Epidermal melanocyte (primary cell): ENCODE data around the gene MMRN2.

ENCODE experiments used
- DNase-seq: peaks from one replicate; pipeline ENCODE4 v3.0.0; 2011; ENCODE audit warnings: low spot score; ENCODE audit not compliant: insufficient read length

MMRN2 gene

GRCh38 chr10:86969421-86970041, 12.1 kb upstream of the MMRN2 start:
- DNase-seq = no peak

- DNase-seq = no peak
Measured at GRCh38 chr10:86968994-86969355, 11.6 kb upstream of the MMRN2 start.

- no peak for DNase-seq
Measured at GRCh38 chr10:86968271-86968993, 11.0 kb upstream of the MMRN2 start, which contains the start of gene ADIRF. Gene ADIRF (plus strand): TSS chr10:86968482. CDS start chr10:86968545, 63 bp downstream.

- no peak for DNase-seq
Measured at GRCh38 chr10:86967481-86967941, 10.1 kb upstream of the MMRN2 start.

- DNase-seq = no peak
Measured at GRCh38 chr10:86965986-86966654, 8.7 kb upstream of the MMRN2 start.

- no peak for DNase-seq
Measured at GRCh38 chr10:86964847-86965190, 7.4 kb upstream of the MMRN2 start.

GRCh38 chr10:86964061-86964846, 6.8 kb upstream of the MMRN2 start:
- DNase-seq = no peak

GRCh38 chr10:86963341-86963919, 6.0 kb upstream of the MMRN2 start:
- DNase-seq = no peak

GRCh38 chr10:86962981-86963310, 5.5 kb upstream of the MMRN2 start:
- DNase-seq = no peak

GRCh38 chr10:86962136-86962980, 4.9 kb upstream of the MMRN2 start:
- DNase-seq = no peak

GRCh38 chr10:86961481-86962091, 4.2 kb upstream of the MMRN2 start:
- DNase-seq = no peak

- no peak for DNase-seq
Measured at GRCh38 chr10:86960863-86961434, 3.5 kb upstream of the MMRN2 start.

GRCh38 chr10:86960003-86960862, 2.8 kb upstream of the MMRN2 start:
- DNase-seq = no peak

- no peak for DNase-seq
Measured at GRCh38 chr10:86959737-86960002, 2.3 kb upstream of the MMRN2 start.

GRCh38 chr10:86958901-86959736, 1.7 kb upstream of the MMRN2 start:
- no peak for DNase-seq

GRCh38 chr10:86958116-86958900, 893 bp upstream of the MMRN2 start, which contains the start of gene SNCG:
Gene SNCG (plus strand): TSS chr10:86958599. CDS start chr10:86958698, 99 bp downstream.
- no peak for DNase-seq

GRCh38 chr10:86956848-86957448, 467 bp downstream of the MMRN2 start:
- DNase-seq = no peak
